GM12878 (cell line): ENCODE measurements around the gene CD86. TPM values are rescaled to one million over a fixed set of nuclear protein-coding genes. Genes with fewer than 3 reads are reported as not detected.

Source experiments
- ATAC-seq: fragments of 200-7000 bp; cut with Tn5 transposase; 3 replicates; pipeline ENCODE4 v1.9.1; 2020; ENCODE audit warnings: mild to moderate bottlenecking, moderate library complexity
- BruUV-seq: library from RNA; stranded (reverse); fragments of 400-500 nt; replicated peaks from 2 replicates; lab custom pipeline; 2021; lab: Mats Ljungman, UMichigan
- CTCF ChIA-PET: fragments of 300-600 bp; sonication (Branson Sonifier 250); formaldehyde crosslinking; extraction: SDS; loops from one replicate; lab custom pipeline; 2021; ENCODE audit warnings: inconsistent platforms; lab: Yijun Ruan, JAX
- POLR2A ChIA-PET: fragments of 350-600 bp; formaldehyde crosslinking; extraction: SDS; loops from one replicate; lab custom pipeline; 2021; ENCODE audit warnings: inconsistent platforms; lab: Charles Lee
- RAD21 ChIA-PET: fragments of 300-600 bp; sonication (Branson Sonifier 250); formaldehyde crosslinking; loops from one replicate; lab custom pipeline; 2023; ENCODE audit warnings: antibody characterized with exemption; ENCODE audit not compliant: unreplicated experiment; lab: Charles Lee
- SMC1A ChIA-PET: fragments of 300-600 bp; sonication (Branson Sonifier 250); formaldehyde crosslinking; loops from one replicate; lab custom pipeline; 2023; ENCODE audit not compliant: unreplicated experiment, uncharacterized antibody; lab: Charles Lee
- DNase-seq: peaks from one replicate; pipeline ENCODE4 v3.0.0-alpha.2; 2011; ENCODE audit warnings: low read depth, low spot score
- FAIRE-seq: peaks from 3 replicates; lab custom pipeline; 2011; peaks lifted over from hg19 to GRCh38; lab: Jason Lieb, UNC
- H2AFZ ChIP-seq: 2 replicates; pipeline ENCODE4 v1.6.0; 2011; ENCODE audit warnings: low read depth, low read length, control low read depth; ENCODE audit not compliant: control insufficient read depth
- H3K27ac ChIP-seq: 2 replicates; pipeline ENCODE4 v1.5.1; 2011; ENCODE audit warnings: control low read depth; ENCODE audit not compliant: control insufficient read depth, insufficient read depth
- H3K27me3 ChIP-seq, 2 experiments: replicated peaks in 1 of 2; 2 replicates each; pipeline versions ENCODE4 v1.6.0 to v1.6.1; 2011; ENCODE audit warnings: low read length in 1 of 2; ENCODE audit not compliant: control insufficient read depth in 2 of 2, insufficient read depth in 2 of 2
- H3K36me3 ChIP-seq, 2 experiments: 2 replicates each; pipeline ENCODE4 v1.5.1; 2011; ENCODE audit warnings: low read length in 1 of 2; ENCODE audit not compliant: control insufficient read depth in 2 of 2, insufficient read depth in 2 of 2
- H3K4me1 ChIP-seq: 2 replicates; pipeline ENCODE4 v1.6.1; 2011; ENCODE audit warnings: mild to moderate bottlenecking, low read length, moderate library complexity, mixed read lengths; ENCODE audit not compliant: control insufficient read depth, insufficient read depth
- H3K4me2 ChIP-seq: 2 replicates; pipeline ENCODE4 v1.6.0; 2011; ENCODE audit warnings: control low read depth; ENCODE audit not compliant: control insufficient read depth, insufficient read depth
- H3K4me3 ChIP-seq: fragments of 200-600 bp; sonication (generic); 2 replicates; pipeline ENCODE4 v1.5.1; 2016
- H3K79me2 ChIP-seq: 2 replicates; pipeline ENCODE4 v1.6.0; 2011; ENCODE audit warnings: low read length; ENCODE audit not compliant: control insufficient read depth, insufficient read depth
- H3K9ac ChIP-seq: 2 replicates; pipeline ENCODE4 v1.8.0; 2011; ENCODE audit warnings: low read length, control low read depth, mixed read lengths; ENCODE audit not compliant: control insufficient read depth, insufficient read depth
- H3K9me3 ChIP-seq: replicated peaks from 3 replicates; pipeline ENCODE4 v1.5.1; 2011; ENCODE audit warnings: mild to moderate bottlenecking, low read length; ENCODE audit not compliant: control insufficient read depth, insufficient read depth
- H4K20me1 ChIP-seq: 2 replicates; pipeline ENCODE4 v1.6.0; 2011; ENCODE audit not compliant: control insufficient read depth, insufficient read depth
- CTCF ChIP-seq, 3 experiments: IDR thresholded peaks in 2 of 3; conservative IDR thresholded peaks in 1 of 3; 2 replicates each; pipeline ENCODE4 v1.5.1; 2011; ENCODE audit warnings: low read depth in 3 of 3, low read length in 3 of 3, mild to moderate bottlenecking in 3 of 3, control low read depth in 2 of 3, moderate library complexity in 2 of 3, inconsistent platforms in 1 of 3, mixed read lengths in 1 of 3; ENCODE audit not compliant: control insufficient read depth in 2 of 3, insufficient read depth in 1 of 3; ENCODE audit errors: extremely low read depth in 1 of 3
- DPF2 ChIP-seq: fragments of 450-650 bp; IDR thresholded peaks from 2 replicates; pipeline ENCODE4 v1.6.1; 2017; ENCODE audit warnings: mild to moderate bottlenecking
- ETV6 ChIP-seq, 2 experiments: fragments of 450-650 bp in 1 of 2; IDR thresholded peaks in 1 of 2; conservative IDR thresholded peaks in 1 of 2; 2 replicates each; pipeline ENCODE4 v1.6.1; 2014; ENCODE audit warnings: antibody characterized with exemption in 1 of 2, borderline replicate concordance in 1 of 2, low read depth in 1 of 2, mild to moderate bottlenecking in 1 of 2, moderate library complexity in 1 of 2
- IKZF1 ChIP-seq: fragments of 450-650 bp; conservative IDR thresholded peaks from 2 replicates; pipeline ENCODE4 v1.6.1; 2017; ENCODE audit warnings: antibody characterized with exemption, mild to moderate bottlenecking
- IRF4 ChIP-seq: IDR thresholded peaks from 2 replicates; pipeline ENCODE4 v1.6.1; 2011; ENCODE audit warnings: low read depth, low read length
- LARP7 ChIP-seq: fragments of 450-650 bp; IDR thresholded peaks from 2 replicates; pipeline ENCODE4 v1.6.1; 2017; ENCODE audit warnings: mild to moderate bottlenecking
- MTA2 ChIP-seq: fragments of 450-650 bp; IDR thresholded peaks from 2 replicates; pipeline ENCODE4 v1.6.1; 2016; ENCODE audit warnings: low read depth, mild to moderate bottlenecking, moderate library complexity
- SIN3A ChIP-seq: IDR thresholded peaks from 2 replicates; pipeline ENCODE4 v1.6.1; 2012; ENCODE audit warnings: low read depth, low read length, improper control_type of control experiment
- SRF ChIP-seq, 2 experiments: IDR thresholded peaks; 2 replicates each; pipeline ENCODE4 v1.6.1; 2011; ENCODE audit warnings: low read depth in 2 of 2, low read length in 2 of 2, mild to moderate bottlenecking in 1 of 2, moderate library complexity in 1 of 2
- ZNF24 ChIP-seq: fragments of 450-650 bp; IDR thresholded peaks from 2 replicates; pipeline ENCODE4 v1.6.1; 2017; ENCODE audit warnings: antibody characterized with exemption, mild to moderate bottlenecking
- ZNF592 ChIP-seq: fragments of 450-650 bp; IDR thresholded peaks from 2 replicates; pipeline ENCODE4 v1.6.1; 2017; ENCODE audit warnings: mild to moderate bottlenecking, moderate library complexity
- WGBS: methylation state at CpG from one replicate; pipeline ENCODE4 v1.1.6; 2016; ENCODE audit warnings: low lambda C conversion rate; ENCODE audit not compliant: insufficient replicate concordance, insufficient coverage; ENCODE audit errors: missing lambda C conversion rate; 5-methylcytosine and 5-hydroxymethylcytosine counted together
- in situ Hi-C: fragments of 300-500 bp; cut with MboI; formaldehyde crosslinking; loops from 9 replicates; pipeline ENCODE4 v1.14.3; 2018; ENCODE audit warnings: mixed read lengths
- intact Hi-C: fragments of 100-400 bp; cut with micrococcal nuclease; formaldehyde crosslinking; loops from one replicate; pipeline ENCODE4 v1.14.2; 2022; ENCODE audit not compliant: unreplicated experiment
- polyA plus RNA-seq, 11 experiments: library from polyadenylated mRNA; depleted of rRNA in 4 of 11; unstranded in 6 of 11; stranded (reverse) in 5 of 11; fragments of >200 nt; fragmentation: Nextera tagmentation in 4 of 11; fragmentation: Illumina TruSeq in 1 of 11; extraction: Ambion mirVana in 4 of 11; extraction: Trizol in 1 of 11; gene quantifications; 1 replicate in 1 of 11; 2 replicates in 10 of 11; pipeline versions ENCODE4 v1.2.1 to v1.2.3, GENCODE V29; 2011 to 2016; ENCODE audit warnings: inconsistent platforms in 2 of 11, missing spikeins in 2 of 11, low read depth in 1 of 11
- total RNA-seq, 4 experiments: library from RNA; depleted of rRNA in 3 of 4; stranded (reverse); fragments of >200 nt in 3 of 4; fragmentation: Illumina TruSeq in 1 of 4; extraction: Trizol in 1 of 4; gene quantifications; 2 replicates each; pipeline versions ENCODE4 v1.2.1 to v1.2.3, GENCODE V29; 2013 to 2021
- TF ChIP-seq, protein P1 (sequence below): fragments of 450-650 bp; IDR thresholded peaks from 2 replicates; pipeline ENCODE4 v1.6.1; 2016; ENCODE audit warnings: mild to moderate bottlenecking

CD86 gene
- total and polyA plus RNA-seq, 10 of the 15 experiments (the other 5 are each of a cell fraction or from before 2014, with no cell fraction given) = 40.9 to 100 (median 55.5) TPM

DNA sequence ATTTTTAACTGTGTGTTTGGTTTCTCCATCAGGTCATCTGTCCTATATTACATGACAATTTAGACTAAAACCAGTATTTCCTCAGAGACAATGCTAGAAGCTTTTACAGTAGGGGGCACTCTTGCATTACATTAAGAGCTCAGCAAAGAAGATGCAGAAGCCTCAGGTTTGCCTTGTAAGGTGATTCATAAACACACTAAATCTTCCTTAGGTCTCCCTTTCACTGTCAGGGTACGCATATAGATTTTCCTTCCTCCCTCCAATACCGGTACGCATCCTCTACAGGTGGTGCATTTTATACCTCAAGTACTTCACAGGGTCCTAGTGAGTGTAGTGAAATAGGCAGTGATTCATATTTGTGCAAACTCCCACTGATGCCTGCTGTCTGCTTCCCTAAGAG, 46.5 kb downstream of the CD86 start:
- H2AFZ ChIP-seq = no peak overlapping the region
- H3K36me3 ChIP-seq = peaks cover 0 to 3% of the 10 kb centered on the region in 2 experiments; a peak in 1 of 4 replicates
- ChIA-PET SMC1A (interaction anchor here (0.7 to 33.7 kb wide), 44 partner anchors 8 to 655 kb away, joined by 3 to 882 read pairs (median 6); partner anchors contain the start of genes CSTA, MIX23 and POLQ), RAD21 (interaction anchor here (0.8 to 16.0 kb wide), 45 partner anchors 10 to 578 kb away, joined by 3 to 441 read pairs (median 11); partner anchors contain the start of genes CD86, FAM162A, MIX23 and POLQ), CTCF (interaction anchor here (0.6 to 9.1 kb wide), 48 partner anchors 9 to 578 kb away, joined by 3 to 237 read pairs (median 8); partner anchors contain the start of genes CD86, FAM162A, PARP14 and POLQ), POLR2A (interaction anchor here (0.5 to 13.3 kb wide), 20 partner anchors 10 to 669 kb away, joined by 3 to 178 read pairs (median 7); partner anchors contain the start of genes FAM162A, ILDR1, KPNA1 and MIX23)
- no peaks in the 10 kb centered on the region for H4K20me1 ChIP-seq
- H3K79me2 ChIP-seq = peaks cover 6% of the 10 kb centered on the region
- H3K4me2 ChIP-seq = peak overlapping the region; percentile 67
- no TSS peak for BruUV-seq
- WGBS = 0% methylated on average over 3 of the region's 3 CpGs
- intact Hi-C loops = loop anchor here (1.0 to 10.0 kb wide), 10 partner anchors 25 to 578 kb away; partner anchors contain the start of genes FAM162A and MIX23
- H3K27ac ChIP-seq = peak overlapping the region; percentile 76
- FAIRE-seq (peak; percentile 73), DNase-seq (peak; percentile 92), ATAC-seq (peak; percentile 66)
- in situ Hi-C loops = loop anchor here (5.0 to 10.0 kb wide), 4 partner anchors 161 to 583 kb away; partner anchors contain the start of gene PARP14
- H3K9me3 ChIP-seq = no peaks in the 10 kb centered on the region; the same call in 2 of the 3 replicates
- H3K9ac ChIP-seq = no peak overlapping the region
- no peaks in the 10 kb centered on the region for H3K27me3 ChIP-seq
- peak overlapping the region; percentile 17; the same call in 1 of the 2 replicates for H3K4me3 ChIP-seq
- peaks cover 71% of the 10 kb centered on the region for H3K4me1 ChIP-seq
- TF ChIP-seq SIN3A (no peak), LARP7 (peak; percentile 52; the same call in 1 of the 2 replicates), ETV6 (conservative IDR thresholded peaks at IDR 0.05 in 1 of 2, IDR thresholded peaks at IDR 0.05 in 1 of 2; ENCODE audit: borderline replicate concordance in 1 of 2, low read depth in 1 of 2) (0 out of 4 replicates have a peak, but pooled peaks of 1 of the 2 experiments have one; percentile 25), ZNF592 (peak; percentile 78), IRF4 (peak; percentile 62; the same call in 1 of the 2 replicates), DPF2 (peak; percentile 1; the same call in 1 of the 2 replicates), MTA2 (0 out of 2 replicates have a peak, but pooled peaks have one; percentile 41), ZNF24 (peak; percentile 61; the same call in 1 of the 2 replicates), SRF (IDR thresholded peaks at IDR 0.05; ENCODE audit: low read depth in 2 of 2, low read length in 2 of 2) (peak in 1 of 2 experiments; percentile 57; a peak in 1 of 4 replicates), IKZF1 (peak; percentile 16; the same call in 1 of the 2 replicates), CTCF (IDR thresholded peaks at IDR 0.05 in 2 of 3, conservative IDR thresholded peaks at IDR 0.05 in 1 of 3; ENCODE audit: control insufficient read depth in 2 of 3, extremely low read depth in 1 of 3, insufficient read depth in 1 of 3, low read depth in 3 of 3, low read length in 3 of 3) (peak; percentile 57 to 88 (median 70))
- TF ChIP-seq, protein P1, sequence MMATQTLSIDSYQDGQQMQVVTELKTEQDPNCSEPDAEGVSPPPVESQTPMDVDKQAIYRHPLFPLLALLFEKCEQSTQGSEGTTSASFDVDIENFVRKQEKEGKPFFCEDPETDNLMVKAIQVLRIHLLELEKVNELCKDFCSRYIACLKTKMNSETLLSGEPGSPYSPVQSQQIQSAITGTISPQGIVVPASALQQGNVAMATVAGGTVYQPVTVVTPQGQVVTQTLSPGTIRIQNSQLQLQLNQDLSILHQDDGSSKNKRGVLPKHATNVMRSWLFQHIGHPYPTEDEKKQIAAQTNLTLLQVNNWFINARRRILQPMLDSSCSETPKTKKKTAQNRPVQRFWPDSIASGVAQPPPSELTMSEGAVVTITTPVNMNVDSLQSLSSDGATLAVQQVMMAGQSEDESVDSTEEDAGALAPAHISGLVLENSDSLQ = peak; percentile 49
